MM.1S (cell line): Measurements from ENCODE around the gene MYO1B.

ENCODE experiments used
- DNase-seq: peaks from one replicate; pipeline ENCODE4 v3.0.0-alpha.2; 2015
- H2AFZ ChIP-seq: fragments of 300-600 bp; sonication (generic); 2 replicates; pipeline ENCODE4 v1.6.0; 2016; ENCODE audit warnings: antibody characterized with exemption, low read length
- H3F3A ChIP-seq: fragments of 300-600 bp; sonication (generic); 2 replicates; pipeline ENCODE4 v1.6.1; 2016; ENCODE audit warnings: mild to moderate bottlenecking, antibody characterized with exemption, low read length, moderate library complexity, mixed read lengths; ENCODE audit not compliant: insufficient read depth
- H3K27ac ChIP-seq: fragments of 300-600 bp; sonication (generic); 2 replicates; pipeline ENCODE4 v1.5.1; 2016; ENCODE audit warnings: mild to moderate bottlenecking, low read length
- H3K27me3 ChIP-seq: fragments of 300-600 bp; sonication (generic); replicated peaks from 2 replicates; pipeline ENCODE4 v1.6.0; 2016; ENCODE audit warnings: low read length; ENCODE audit not compliant: insufficient read depth
- H3K36me3 ChIP-seq: fragments of 300-600 bp; sonication (generic); replicated peaks from 2 replicates; pipeline ENCODE4 v1.6.1; 2016; ENCODE audit warnings: mild to moderate bottlenecking, low read length, mixed read lengths; ENCODE audit not compliant: insufficient read depth
- H3K4me1 ChIP-seq: fragments of 300-600 bp; sonication (generic); 2 replicates; pipeline ENCODE4 v1.6.1; 2016; ENCODE audit warnings: low read length, mixed read lengths
- H3K4me2 ChIP-seq: fragments of 300-600 bp; sonication (generic); 2 replicates; pipeline ENCODE4 v1.6.0; 2016; ENCODE audit warnings: low read depth, low read length
- H3K4me3 ChIP-seq: fragments of 300-600 bp; sonication (generic); 2 replicates; pipeline ENCODE4 v1.5.1; 2016; ENCODE audit warnings: low read length, mixed read lengths
- H3K79me2 ChIP-seq: fragments of 300-600 bp; sonication (generic); 2 replicates; pipeline ENCODE4 v1.6.1; 2016; ENCODE audit warnings: mixed run types, low read length, mixed read lengths
- H3K9ac ChIP-seq: fragments of 300-600 bp; sonication (generic); 2 replicates; pipeline ENCODE4 v1.6.1; 2016; ENCODE audit warnings: low read length, mixed read lengths
- H3K9me2 ChIP-seq: fragments of 300-600 bp; sonication (generic); replicated peaks from 2 replicates; pipeline ENCODE4 v1.6.1; 2016; ENCODE audit warnings: mild to moderate bottlenecking, low read length, mixed read lengths; ENCODE audit not compliant: insufficient read depth
- H3K9me3 ChIP-seq: fragments of 300-600 bp; sonication (generic); replicated peaks from 2 replicates; pipeline ENCODE4 v1.6.1; 2016; ENCODE audit warnings: mild to moderate bottlenecking, low read length, mixed read lengths; ENCODE audit not compliant: insufficient read depth
- H4K20me1 ChIP-seq: fragments of 300-600 bp; sonication (generic); 2 replicates; pipeline ENCODE4 v1.6.1; 2016; ENCODE audit warnings: mild to moderate bottlenecking, low read length, moderate library complexity, mixed read lengths; ENCODE audit not compliant: insufficient read depth
- CTCF ChIP-seq: fragments of 300-600 bp; sonication (generic); IDR thresholded peaks from 2 replicates; pipeline ENCODE4 v1.5.1; 2016; ENCODE audit warnings: antibody characterized with exemption, low read length, mixed read lengths
- EZH2 ChIP-seq: fragments of 300-600 bp; sonication (generic); optimal IDR thresholded peaks from 2 replicates; pipeline ENCODE3; 2017; ENCODE audit warnings: low read depth, mild to moderate bottlenecking, antibody characterized with exemption, low read length, mixed read lengths
- EZH2phosphoT487 ChIP-seq: fragments of 300-600 bp; sonication (generic); IDR thresholded peaks from 2 replicates; pipeline ENCODE4 v1.6.1; 2018; ENCODE audit warnings: antibody characterized with exemption, low read length

MYO1B gene

GRCh38 chr2:191343796-191344338, 98.7 kb downstream of the MYO1B start:
- no peak for TF ChIP-seq CTCF
- TF ChIP-seq EZH2: no peak
- TF ChIP-seq EZH2phosphoT487: no peak
- Histone ChIP-seq H3K9me2 (no peaks in the 10 kb centered on the region), H2AFZ (no peak overlapping the region), H3K9ac (no peak overlapping the region), H3K79me2 (no peaks in the 10 kb centered on the region), H3F3A (no peaks in the 10 kb centered on the region), H3K27me3 (no peaks in the 10 kb centered on the region), H3K36me3 (no peaks in the 10 kb centered on the region), H3K4me3 (no peak overlapping the region), H4K20me1 (no peaks in the 10 kb centered on the region), H3K4me1 (no peaks in the 10 kb centered on the region), H3K4me2 (no peak overlapping the region), H3K9me3 (no peaks in the 10 kb centered on the region), H3K27ac (no peak overlapping the region)
- no peak for DNase-seq

GRCh38 chr2:191345788-191346187, 100.6 kb downstream of the MYO1B start:
- H3F3A ChIP-seq: no peaks in the 10 kb centered on the region
- no peaks in the 10 kb centered on the region for H4K20me1 ChIP-seq
- H3K27ac ChIP-seq: no peak overlapping the region
- TF ChIP-seq EZH2 (no peak), EZH2phosphoT487 (no peak), CTCF (no peak)
- no peak overlapping the region for H3K9ac ChIP-seq
- no peaks in the 10 kb centered on the region for H3K36me3 ChIP-seq
- H3K79me2 ChIP-seq: no peaks in the 10 kb centered on the region
- no peaks in the 10 kb centered on the region for H3K27me3 ChIP-seq
- H3K9me2 ChIP-seq: no peaks in the 10 kb centered on the region
- H3K4me1 ChIP-seq: no peaks in the 10 kb centered on the region
- no peak overlapping the region for H3K4me3 ChIP-seq
- H3K4me2 ChIP-seq: no peak overlapping the region
- DNase-seq: no peak
- no peaks in the 10 kb centered on the region for H3K9me3 ChIP-seq
- H2AFZ ChIP-seq: no peak overlapping the region

GRCh38 chr2:191347154-191347553, 102.0 kb downstream of the MYO1B start:
- H3K79me2 ChIP-seq: no peaks in the 10 kb centered on the region
- H2AFZ ChIP-seq: no peak overlapping the region
- no peaks in the 10 kb centered on the region for H3K36me3 ChIP-seq
- no peak for TF ChIP-seq CTCF
- TF ChIP-seq EZH2phosphoT487: no peak
- no peak for TF ChIP-seq EZH2
- no peak overlapping the region for H3K27ac ChIP-seq
- H3K9me3 ChIP-seq: no peaks in the 10 kb centered on the region
- H3K4me1 ChIP-seq: no peaks in the 10 kb centered on the region
- H3F3A ChIP-seq: no peaks in the 10 kb centered on the region
- H3K4me3 ChIP-seq: no peak overlapping the region
- H3K9me2 ChIP-seq: no peaks in the 10 kb centered on the region
- no peak overlapping the region for H3K9ac ChIP-seq
- no peak overlapping the region for H3K4me2 ChIP-seq
- H3K27me3 ChIP-seq: no peaks in the 10 kb centered on the region
- DNase-seq: no peak
- H4K20me1 ChIP-seq: no peaks in the 10 kb centered on the region
